Hindlimb muscle (tissue), 1 donor: ENCODE results near the gene LRP10. TPM values are rescaled to one million over a fixed set of nuclear protein-coding genes. Genes with fewer than 3 reads are reported as not detected.
"Not testable (repeated sequence)": the region's sequence is repeated elsewhere in the genome, so short reads cannot be mapped to it uniquely, and the experiment has no call there.

Experiments
- DNase-seq: peaks from one replicate; pipeline ENCODE4 v3.0.0-alpha.2; 2013
- polyA plus RNA-seq: library from polyadenylated mRNA; unstranded; fragments of 120-200 nt; gene quantifications from one replicate; pipeline ENCODE4 v1.2.1, GENCODE V29; 2013; ENCODE audit not compliant: insufficient read length

Gene LRP10
- polyA plus RNA-seq, result 41.4 TPM

DNA sequence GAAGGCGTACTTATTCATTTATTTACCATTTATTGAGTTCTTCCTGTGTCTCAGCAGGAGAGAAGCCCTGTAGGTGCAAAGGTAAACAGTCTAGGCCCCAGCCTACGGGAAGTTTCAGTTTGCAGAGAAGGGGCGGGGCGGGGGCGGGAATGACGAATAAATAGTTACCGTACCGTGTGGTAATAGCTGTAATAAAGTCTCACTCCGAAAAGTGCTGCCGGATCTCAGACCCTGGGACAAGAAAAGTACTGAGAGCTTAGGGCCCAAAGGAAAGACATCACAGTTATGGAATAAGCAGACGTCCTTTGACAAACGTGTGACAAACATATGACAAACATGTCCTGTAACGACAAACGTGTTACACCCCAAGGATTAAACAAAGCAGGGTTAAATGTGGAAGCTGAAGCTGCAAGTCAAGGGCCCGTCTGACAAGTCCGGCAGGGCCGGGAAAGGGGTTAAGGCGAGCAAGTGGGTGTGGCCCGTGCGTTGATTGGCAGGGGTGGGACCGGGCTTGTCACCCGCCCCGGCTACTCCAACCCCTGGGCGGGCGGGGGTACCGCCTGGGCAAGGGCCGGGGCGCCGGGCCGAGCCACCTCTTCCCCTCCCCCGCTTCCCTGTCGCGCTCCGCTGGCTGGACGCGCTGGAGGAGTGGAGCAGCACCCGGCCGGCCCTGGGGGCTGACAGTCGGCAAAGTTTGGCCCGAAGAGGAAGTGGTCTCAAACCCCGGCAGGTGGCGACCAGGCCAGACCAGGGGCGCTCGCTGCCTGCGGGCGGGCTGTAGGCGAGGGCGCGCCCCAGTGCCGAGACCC lies at the start of gene LRP10:
TSS of gene LRP10 (plus strand) at position 517 of the 809 bp plus-strand sequence. CDS start 564 bp downstream, outside the sequence.
- peak; percentile 92 for DNase-seq

GRCh38 chr14:22822016-22822570 lies 49.4 kb upstream of the LRP10 start:
- DNase-seq, result no peak

GRCh38 chr14:22822571-22823098 lies 48.9 kb upstream of the LRP10 start:
- peak; percentile 91 for DNase-seq

GRCh38 chr14:22824711-22825359 lies 46.7 kb upstream of the LRP10 start:
- peak; percentile 55 for DNase-seq

GRCh38 chr14:22829076-22829660 lies 42.4 kb upstream of the LRP10 start:
- DNase-seq, result not testable (repeated sequence)

DNA sequence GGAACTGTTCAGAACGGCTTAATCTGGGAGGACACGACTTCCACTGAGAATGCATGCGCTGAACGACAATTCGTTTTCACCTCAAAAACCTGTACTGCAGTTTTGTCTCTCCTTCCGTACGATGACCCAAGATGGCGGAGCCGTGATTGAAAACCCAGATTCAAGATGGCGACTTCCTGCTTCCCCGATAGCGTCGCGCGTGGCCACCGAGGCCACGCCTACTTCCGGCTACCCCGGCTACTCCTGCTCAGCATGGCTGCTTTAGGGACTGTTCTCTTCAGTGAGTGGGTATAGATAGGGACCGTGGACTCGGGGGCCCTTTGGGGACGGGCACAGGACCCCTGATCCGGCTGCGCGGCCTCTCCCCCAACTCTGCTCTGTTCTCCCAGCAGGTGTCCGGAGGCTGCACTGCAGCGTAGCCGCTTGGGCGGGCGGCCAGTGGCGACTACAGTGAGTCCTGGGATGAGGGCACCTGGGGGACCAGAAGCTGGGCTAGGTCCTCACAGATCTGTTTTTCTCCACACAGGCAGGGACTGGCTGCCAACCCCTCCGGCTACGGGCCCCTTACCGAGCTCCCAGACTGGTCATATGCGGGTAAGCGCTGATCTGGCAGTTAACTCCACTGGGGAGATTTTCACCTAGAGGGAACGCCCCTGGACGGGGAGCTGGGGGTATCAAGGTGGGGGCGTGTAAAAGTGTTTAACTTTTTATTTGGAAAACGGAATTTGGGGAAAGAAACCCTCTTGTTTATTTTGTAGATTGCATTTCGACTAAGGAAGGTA lies 41.7 kb upstream of the LRP10 start, which contains the start of gene MRPL52:
TSS of gene MRPL52 (plus strand) at position 227 of the 782 bp plus-strand sequence. CDS start at position 253, 26 bp downstream.
- DNase-seq, result peak; percentile 98

- DNase-seq, result no peak
These were observed 41.0 kb upstream of the LRP10 start for GRCh38 chr14:22830443-22831010.

DNA sequence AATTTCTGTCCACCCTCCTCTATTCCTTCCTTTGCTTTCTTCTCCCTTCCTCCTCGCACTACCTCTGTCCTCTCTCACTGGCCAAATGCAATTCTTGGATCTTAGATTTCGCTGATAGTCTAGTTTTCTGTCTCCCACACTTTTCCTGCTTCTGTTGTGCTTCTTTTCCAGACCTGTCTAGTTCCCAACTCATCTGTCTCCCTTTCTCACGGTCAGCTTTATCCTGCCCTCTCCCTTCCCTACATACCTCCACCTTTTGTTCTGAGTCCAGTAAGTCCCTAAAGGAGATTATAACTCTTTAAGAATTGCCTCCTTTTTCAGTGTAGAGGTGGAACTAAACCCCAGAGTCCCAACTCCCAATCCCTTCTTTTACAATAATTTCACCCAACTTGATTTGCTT lies 36.0 kb upstream of the LRP10 start:
- no peak for DNase-seq

DNA sequence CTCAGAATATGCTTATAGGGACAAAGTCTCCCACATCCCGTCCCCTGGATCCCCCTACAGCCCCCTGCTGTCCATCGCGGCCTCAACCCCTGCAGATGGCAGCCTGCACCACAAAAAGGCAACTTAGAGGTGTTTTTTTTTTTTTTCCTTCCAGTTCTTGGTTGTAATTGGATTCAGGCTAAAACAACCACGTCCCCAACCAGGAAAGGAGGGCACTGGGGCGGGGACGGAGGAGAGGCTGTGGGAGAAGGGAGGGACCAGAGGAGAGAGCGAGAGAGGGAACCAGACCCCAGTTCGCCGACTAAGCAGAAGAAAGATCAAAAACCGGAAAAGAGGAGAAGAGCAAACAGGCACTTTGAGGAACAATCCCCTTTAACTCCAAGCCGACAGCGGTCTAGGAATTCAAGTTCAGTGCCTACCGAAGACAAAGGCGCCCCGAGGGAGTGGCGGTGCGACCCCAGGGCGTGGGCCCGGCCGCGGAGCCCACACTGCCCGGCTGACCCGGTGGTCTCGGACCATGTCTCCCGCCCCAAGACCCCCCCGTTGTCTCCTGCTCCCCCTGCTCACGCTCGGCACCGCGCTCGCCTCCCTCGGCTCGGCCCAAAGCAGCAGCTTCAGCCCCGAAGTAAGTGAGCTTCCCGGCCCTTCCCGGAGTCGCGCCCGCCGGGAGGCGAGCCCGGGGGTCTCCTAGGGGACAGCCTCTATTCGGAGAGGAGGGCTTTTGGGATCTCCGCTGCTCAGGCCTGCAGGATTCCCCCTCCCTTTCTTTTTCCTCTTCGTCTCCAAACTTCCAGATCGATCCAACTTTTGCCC lies 35.0 kb upstream of the LRP10 start, which contains the start of gene MMP14:
TSS of gene MMP14 (plus strand) at position 285 of the 813 bp plus-strand sequence. CDS start at position 518, 233 bp downstream.
- DNase-seq, result peak; percentile 87

GRCh38 chr14:22837114-22837749 lies 34.3 kb upstream of the LRP10 start:
- DNase-seq, result peak; percentile 75

DNA sequence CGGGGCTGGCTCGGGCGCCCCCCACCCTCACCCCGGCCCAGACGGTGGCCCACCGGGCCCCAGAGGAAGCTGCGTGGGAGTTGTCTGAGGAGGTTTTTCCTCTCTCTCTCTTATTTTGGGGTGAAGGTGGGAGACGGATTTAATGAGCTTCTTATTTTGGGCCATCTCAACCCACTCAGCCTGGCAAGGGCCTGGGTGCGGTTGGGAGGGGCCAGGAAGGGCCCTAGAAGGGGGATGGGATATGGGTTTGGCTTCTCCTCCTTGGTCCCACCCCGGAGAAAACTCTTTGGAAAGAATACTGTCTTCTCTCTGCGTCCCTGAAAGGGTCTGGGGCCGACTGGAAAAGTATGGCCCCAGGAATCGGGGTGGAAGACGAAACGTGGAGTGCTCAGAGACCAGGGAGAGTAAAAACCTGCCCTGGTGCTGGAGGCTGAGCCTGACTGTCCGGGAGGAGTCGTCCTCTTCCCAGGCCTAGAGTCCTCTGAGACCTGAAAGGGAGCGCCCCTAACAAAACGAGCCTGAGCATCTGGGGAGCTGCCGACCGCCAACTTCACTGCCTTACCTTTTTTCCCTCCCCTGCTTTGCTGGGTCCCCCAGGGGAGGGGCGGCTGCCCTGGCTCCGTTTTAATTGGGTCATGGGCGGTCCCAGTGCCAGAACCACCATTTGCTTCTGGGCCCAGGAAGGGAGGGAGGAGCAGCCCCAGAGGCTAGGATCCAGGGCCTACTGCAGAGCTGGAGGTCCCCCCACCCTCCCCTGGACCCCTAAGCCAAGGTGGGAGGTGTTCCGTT lies 33.6 kb upstream of the LRP10 start:
- DNase-seq, result peak; percentile 48

GRCh38 chr14:22838631-22839041 lies 32.9 kb upstream of the LRP10 start:
- peak; percentile 30 for DNase-seq

- DNase-seq, result no peak
These were observed 32.3 kb upstream of the LRP10 start for GRCh38 chr14:22839159-22839779.

DNA sequence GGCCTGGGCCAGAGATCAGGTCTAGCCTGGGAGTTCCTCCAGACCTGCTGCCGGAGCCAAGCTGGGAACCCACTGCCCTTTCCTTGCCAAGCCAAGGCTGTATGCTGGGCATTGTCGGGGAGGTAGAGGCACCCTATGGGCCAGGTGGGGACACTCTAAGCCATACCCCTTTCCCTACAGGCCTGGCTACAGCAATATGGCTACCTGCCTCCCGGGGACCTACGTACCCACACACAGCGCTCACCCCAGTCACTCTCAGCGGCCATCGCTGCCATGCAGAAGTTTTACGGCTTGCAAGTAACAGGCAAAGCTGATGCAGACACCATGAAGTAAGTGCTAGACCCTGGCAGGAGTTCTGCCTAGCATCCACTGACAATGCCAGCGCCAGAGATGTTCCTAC lies 30.2 kb upstream of the LRP10 start:
- no peak for DNase-seq

DNA sequence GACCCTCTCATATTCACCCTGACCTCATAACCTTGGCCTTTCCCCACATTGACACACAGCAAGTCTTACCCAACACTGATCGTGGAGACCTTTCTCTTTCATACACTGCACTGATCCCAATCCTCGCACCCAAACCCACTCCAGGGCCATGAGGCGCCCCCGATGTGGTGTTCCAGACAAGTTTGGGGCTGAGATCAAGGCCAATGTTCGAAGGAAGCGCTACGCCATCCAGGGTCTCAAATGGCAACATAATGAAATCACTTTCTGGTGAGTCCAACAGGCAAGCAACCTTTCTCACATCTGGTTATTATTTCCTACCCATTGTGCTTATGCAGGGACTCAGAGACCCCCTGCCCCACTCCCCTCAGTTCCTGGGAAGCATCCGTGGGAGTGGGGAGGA lies 29.8 kb upstream of the LRP10 start:
- DNase-seq, result no peak

DNA sequence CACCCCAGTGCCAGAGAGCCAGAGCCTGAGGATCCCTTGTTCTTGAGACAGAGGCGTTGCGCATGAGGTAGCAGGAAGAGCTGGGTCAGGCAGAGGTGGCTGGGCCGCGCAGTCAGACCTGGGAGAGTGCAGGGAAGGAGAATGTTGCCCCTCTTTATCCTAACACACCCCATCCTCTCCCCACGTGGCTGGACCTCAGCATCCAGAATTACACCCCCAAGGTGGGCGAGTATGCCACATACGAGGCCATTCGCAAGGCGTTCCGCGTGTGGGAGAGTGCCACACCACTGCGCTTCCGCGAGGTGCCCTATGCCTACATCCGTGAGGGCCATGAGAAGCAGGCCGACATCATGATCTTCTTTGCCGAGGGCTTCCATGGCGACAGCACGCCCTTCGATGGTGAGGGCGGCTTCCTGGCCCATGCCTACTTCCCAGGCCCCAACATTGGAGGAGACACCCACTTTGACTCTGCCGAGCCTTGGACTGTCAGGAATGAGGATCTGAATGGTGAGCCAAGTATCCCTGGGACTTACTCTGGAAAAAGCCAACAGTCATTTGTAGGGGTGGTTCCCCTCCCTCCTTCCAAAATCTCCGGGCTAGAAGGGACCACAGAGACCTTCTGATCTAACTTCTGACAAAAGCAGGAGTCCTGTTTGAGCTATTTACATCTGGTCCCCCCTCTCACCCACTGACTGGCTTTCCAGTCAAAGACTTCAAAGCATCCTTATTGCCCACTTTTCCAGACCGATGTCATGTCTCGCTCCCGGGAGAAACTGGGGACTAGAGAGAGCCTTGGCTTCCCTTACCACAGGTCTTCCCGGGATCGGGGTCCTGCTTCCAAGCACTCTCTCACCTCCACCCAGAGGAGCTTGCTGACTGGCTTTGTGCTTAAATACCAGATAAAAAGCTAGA lies 29.1 kb upstream of the LRP10 start:
- DNase-seq, result no peak

DNA sequence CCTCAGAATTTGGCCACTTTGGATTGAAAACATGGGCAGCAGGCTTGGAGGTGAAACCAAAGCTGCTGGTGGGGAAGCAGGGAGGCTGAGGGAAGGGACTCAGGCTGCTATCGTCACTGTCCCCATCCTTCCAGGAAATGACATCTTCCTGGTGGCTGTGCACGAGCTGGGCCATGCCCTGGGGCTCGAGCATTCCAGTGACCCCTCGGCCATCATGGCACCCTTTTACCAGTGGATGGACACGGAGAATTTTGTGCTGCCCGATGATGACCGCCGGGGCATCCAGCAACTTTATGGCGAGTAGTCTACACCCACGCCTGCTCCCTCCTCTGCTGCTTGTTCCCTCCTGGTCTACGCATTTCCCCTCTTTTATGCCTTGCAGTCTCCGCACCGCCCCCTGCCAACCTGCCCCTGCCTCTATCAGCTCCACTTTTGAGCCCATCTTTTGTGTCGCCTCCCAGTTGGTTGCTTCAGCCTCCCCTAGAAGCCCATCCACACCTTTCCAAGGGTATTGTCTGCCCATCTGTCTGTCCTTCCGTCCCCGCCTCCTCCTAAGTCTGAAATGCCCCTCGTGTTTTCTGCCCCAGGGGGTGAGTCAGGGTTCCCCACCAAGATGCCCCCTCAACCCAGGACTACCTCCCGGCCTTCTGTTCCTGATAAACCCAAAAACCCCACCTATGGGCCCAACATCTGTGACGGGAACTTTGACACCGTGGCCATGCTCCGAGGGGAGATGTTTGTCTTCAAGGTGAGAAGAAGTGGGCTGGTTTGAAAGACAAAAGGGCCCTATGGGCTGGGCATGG lies 28.2 kb upstream of the LRP10 start:
- DNase-seq, result no peak
